ENCODE data around the gene LMTK3.
"Not testable (repeated sequence)": the region's sequence is repeated elsewhere in the genome, so short reads cannot be mapped to it uniquely, and the experiment has no call there.

The LMTK3 gene

DNA sequence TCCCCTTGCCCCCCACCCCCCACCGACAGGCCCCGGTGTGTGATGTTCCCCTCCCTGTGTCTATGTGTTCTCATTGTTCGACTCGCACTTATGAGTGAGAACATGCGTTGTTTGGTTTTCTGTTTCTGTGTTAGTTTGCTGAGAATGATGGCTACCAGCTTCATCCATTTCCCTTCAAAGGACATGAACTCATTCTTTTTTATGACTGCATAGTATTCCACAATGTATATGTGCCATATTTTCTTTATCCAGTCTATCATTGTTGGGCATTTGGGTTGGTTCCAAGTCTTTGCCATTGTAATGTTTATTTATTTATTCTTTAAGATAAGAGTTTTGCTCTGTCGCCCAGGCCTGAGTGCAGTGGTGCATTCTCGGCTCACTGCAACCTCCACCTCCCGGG, 26.4 kb upstream of the LMTK3 start:
- not testable (repeated sequence) for DNase-seq

DNA sequence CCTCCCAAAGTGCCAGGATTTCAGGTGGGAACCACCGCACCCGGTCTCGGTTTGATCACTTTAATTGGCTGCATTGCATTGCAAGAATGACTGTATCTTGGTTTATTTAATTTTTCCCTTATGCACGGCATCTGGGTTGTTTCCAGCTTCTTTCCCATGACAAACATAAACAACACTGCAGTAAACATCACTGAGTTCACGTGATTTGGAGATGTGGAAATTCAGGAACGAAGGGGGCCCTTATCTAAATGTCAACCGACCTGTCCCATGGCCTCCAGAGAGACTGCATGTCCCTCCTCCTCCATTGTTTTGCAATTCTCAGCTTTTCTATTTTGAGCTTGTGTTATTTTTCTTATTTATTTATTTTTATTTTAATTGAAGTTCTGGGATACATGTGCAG, 25.9 kb upstream of the LMTK3 start:
- DNase-seq = no peak

DNA sequence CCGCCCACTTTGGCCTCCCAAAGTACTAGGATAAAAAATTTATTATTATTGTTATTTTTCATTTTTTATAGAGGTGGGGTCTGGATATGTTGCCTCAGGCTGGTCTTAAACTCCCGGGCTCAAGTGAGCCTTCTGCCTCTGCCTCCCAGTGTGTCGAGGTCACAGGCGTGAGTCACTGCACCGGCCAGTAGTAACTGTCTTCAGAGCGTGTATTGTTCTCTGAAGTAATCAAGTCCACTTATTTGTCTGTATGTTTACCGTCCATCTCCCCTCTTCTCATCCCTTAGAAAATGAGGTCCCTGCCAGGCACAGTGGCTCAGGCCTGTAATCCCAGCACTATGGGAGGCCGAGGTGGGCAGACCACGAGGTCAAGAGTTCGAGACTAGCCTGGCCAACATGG, 22.1 kb upstream of the LMTK3 start:
- DNase-seq = no peak

- no peak for DNase-seq
These were observed 19.1 kb upstream of the LMTK3 start for GRCh38 chr19:48530770-48531169.

DNA sequence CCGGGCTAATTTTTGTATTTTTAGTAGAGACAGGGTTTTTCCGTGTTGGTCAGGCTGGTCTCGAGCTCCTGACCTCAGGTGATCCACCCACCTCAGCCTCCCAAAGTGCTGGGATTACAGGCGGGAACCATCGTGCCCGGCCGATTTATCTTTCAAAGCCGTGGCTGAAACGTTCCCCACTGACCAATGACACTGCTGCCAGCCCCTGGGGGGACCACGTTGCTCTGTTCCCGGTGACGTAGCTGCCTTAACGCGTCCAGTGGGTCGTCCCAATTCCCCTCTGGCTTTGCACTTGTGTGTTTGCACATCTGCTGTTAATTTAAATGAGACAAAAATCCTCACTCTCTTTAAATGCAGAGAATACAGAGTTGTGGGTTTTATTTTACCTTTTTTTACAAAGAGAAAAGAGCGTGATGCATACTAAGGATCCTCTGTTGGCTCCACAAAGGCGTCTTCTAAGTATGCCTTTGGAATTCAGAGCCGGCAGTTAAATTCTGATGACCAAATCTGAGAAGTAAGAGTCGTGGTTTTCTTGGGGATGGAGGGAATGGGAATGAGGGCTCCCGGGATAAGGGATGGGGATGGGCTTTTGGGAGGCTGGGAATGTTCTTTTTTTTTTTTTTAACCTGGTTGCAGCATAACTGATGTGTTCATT, 18.6 kb upstream of the LMTK3 start:
- DNase-seq = no peak

DNA sequence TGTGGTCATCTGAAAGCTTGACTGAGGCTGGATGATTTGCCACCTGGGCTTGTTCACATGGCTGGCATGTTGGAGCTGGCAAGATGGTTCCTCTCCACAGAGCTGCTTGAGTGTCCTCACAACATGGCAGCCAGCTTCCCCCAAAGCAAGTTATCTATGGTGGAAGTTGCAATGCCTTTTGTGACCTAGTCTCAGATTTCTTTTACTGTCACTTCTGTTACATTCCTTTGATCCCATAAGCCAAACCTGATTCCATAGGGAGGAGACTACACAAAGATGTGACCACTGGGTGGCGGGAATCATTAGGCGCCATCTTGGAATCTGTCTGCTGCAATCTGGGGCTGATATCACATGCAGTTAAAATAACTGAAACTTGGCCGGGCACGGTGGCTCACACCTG, 17.5 kb upstream of the LMTK3 start:
- DNase-seq = no peak

DNA sequence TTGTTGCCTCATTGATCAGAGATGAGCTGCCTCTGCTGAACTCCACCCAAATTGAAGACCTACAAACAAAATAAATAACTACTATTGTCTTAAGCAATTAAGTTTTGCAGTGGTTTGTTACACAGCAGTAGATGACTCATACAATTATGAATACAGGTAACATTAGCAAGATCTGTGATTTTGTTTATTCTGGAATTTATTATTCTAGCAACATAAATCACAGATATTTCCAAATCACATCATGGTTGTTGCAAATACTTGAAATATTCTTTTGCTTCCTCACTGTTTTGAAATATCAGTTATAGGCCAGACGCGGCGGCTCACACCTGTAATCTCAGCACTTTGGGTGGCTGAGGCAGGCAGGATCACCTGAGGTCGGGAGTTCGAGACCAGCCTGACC, 13.1 kb upstream of the LMTK3 start:
- no peak for DNase-seq

DNA sequence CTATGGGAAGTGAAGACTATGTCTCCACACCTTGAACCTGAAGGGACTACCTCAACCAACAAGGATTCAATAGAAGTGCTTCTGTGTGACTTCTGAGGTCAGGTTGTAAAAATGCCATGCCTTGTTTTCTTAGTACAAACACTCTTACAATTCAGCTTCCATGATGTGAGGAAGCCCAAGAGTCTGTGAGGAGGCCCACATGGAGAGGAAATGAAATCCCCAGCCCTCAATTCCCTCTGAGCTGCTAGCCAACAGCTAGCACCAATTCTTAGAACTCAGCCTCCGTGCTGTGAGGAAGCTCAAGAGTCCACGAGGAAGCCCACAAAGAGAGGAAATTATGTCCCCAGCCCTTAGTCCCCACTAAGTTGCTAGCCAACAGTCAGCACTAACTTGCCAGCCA, 12.6 kb upstream of the LMTK3 start:
- DNase-seq = no peak

DNA sequence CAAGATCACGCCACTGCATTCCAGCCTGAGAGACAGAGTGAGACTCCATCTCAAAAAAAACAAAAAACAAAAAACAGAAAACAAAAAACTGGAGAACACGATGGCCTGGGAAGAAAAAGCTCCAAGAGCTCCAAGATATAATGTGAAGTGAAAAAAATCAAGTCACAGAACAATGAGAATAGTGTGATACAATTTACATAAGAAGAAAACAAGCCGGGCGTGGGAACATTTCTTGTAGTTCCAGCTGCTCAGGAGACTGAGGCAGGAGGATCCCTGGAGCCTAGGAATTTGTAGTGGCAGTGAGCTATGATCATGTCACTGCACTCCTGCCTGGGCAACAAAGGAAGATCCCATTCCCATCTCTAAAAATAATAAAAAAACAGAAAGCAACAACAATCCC, 8.5 kb upstream of the LMTK3 start:
- DNase-seq = no peak

DNA sequence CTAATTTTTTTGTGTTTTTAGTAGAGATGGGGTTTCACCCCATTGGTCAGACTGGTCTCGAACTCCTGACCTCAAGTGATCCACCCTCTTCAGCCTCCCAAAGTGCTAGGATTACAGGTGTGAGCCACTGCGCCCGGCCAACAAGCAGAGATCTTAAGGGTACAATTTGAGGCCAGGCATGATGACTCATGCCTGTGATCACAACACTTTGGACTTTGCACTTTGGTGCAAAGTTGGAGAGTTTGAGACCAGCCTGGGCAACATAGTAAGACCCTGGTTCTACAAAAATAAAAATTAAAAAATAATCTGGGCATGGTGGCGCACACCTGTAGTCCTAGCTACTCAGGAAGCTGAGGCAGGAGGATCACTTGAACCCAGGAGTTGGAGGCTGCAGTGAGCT, 7.8 kb upstream of the LMTK3 start:
- not testable (repeated sequence) for DNase-seq

GRCh38 chr19:48518207-48518606, 6.6 kb upstream of the LMTK3 start:
- DNase-seq = no peak

- DNase-seq = no peak
These were observed 4.9 kb upstream of the LMTK3 start for GRCh38 chr19:48516536-48516935.

GRCh38 chr19:48514123-48514458, 2.5 kb upstream of the LMTK3 start:
- DNase-seq = no peak

DNA sequence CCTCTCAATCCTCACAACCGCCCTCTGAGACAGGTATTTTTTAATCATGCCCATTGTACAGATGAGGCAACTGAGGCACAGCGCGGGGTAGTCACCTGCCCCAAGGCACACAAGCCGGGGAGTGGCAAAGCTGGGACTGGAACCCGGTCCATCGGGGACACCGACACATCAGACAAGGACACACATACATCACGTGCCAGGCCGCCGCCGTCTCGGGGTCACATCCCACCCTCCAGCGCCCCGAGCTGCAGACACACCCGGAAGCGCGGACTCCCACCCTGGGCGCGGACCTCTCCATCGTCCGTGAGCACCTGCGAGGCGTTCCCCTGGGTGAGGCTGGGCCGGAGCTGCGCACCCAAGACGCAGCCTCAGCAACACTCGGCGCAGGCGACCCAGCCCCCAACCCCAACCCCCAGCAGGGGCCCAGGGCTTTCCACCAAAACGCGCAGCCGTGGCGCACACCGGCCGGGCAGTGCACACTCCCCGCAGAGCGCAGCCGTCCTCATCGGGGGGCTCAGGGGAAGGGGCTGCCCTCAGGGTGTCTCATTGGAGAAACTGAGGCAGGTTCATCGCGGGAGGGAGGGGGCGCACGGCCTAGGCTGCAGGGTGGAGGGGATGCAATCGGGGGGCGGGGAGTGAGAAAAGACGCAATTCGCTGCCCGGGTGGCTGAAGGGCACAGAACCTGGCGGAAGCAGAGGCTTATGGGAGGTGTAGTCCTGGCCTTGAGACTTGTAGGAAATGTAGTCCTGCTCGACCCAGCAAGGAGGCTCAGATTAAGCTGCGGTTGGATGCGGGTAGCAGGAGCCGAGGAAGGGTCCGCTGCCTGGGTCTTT, 1.9 kb upstream of the LMTK3 start:
- DNase-seq = peak; percentile 76

DNA sequence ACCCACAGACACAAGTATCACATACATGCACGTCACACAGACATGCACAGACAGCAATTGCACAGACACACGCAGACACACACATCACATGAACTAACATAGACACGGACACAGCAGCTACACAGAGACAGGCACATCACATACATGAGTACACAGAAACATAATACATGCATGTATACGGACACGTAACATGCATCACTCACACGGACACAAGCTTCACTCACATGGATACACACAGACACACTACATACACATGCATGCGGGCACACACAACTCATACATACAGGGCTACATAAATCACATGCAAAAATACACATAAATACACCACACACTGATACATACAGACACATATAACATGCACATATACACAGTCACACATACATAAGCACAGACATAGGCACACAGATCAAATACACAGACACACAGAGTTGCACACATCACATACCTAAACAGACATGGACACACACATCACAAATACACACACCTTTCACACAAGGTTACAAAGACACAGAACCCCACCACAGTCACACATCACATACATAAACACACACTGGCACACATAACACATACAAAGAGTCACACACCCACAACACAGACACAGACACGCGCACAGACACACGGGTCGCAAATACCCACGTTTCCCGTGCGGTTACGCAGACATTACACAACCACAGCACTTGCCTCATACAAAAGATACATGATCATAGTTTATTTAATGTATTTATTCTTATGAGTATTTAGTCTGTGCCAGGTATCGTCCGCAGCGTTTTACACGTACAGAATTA, 1.1 kb upstream of the LMTK3 start:
- no peak for DNase-seq

DNA sequence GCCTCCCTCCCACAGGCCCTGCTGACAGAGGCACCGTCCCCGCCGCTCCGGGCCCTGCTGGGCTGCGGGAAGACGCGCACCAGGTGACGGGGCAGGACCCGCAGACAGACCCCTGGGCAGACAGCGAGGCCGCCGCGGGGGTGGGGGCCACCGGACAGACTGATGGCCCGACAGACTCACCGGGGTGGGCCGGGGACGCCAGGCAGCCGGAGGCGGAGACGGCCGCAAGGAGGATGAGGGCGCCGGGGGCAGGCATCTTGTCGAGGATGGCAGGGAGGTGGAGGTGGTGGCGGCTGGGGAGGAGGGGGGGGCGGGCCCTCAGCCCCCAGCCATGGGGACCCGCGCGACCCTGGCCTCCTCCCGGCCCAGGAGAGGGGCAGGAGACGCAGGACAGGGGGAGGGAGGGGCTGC, 309 bp downstream of the LMTK3 start:
- no peak for DNase-seq

- peak; percentile 47 for DNase-seq
These were observed 990 bp downstream of the LMTK3 start for GRCh38 chr19:48510421-48511268.

- no peak for DNase-seq
These were observed 2.0 kb downstream of the LMTK3 start for GRCh38 chr19:48509467-48510194.

- DNase-seq = no peak
These were observed 2.8 kb downstream of the LMTK3 start for GRCh38 chr19:48508729-48509411.

- DNase-seq = no peak
These were observed 3.7 kb downstream of the LMTK3 start for GRCh38 chr19:48507911-48508439.

GRCh38 chr19:48506138-48506733, 5.4 kb downstream of the LMTK3 start:
- peak; percentile 27 for DNase-seq
